Astrocyte (in vitro differentiated cells and primary cell): ENCODE data around the gene HAVCR2. TPM values are rescaled to one million over a fixed set of nuclear protein-coding genes. Genes with fewer than 3 reads are reported as not detected.

ENCODE experiments used
- DNase-seq: peaks from one replicate; pipeline ENCODE4 v3.0.0-alpha.2; 2010; ENCODE audit warnings: low read depth
- FAIRE-seq: peaks from 2 replicates; lab custom pipeline; 2011; peaks lifted over from hg19 to GRCh38; lab: Jason Lieb, UNC
- H2AFZ ChIP-seq: 2 replicates; pipeline ENCODE4 v1.6.0; 2012; ENCODE audit warnings: low read depth, low read length, inconsistent platforms
- H3K27ac ChIP-seq: 2 replicates; pipeline ENCODE4 v1.5.1; 2011; ENCODE audit warnings: low read depth, low read length, inconsistent platforms
- H3K27me3 ChIP-seq: 2 replicates; pipeline ENCODE4 v1.6.0; 2011; ENCODE audit warnings: low read length, inconsistent platforms; ENCODE audit not compliant: insufficient read depth
- H3K36me3 ChIP-seq: 2 replicates; pipeline ENCODE4 v1.5.1; 2011; ENCODE audit warnings: low read length, inconsistent platforms; ENCODE audit not compliant: insufficient read depth
- H3K4me1 ChIP-seq: 2 replicates; pipeline ENCODE4 v1.5.1; 2011; ENCODE audit warnings: low read length, inconsistent platforms; ENCODE audit not compliant: insufficient read depth
- H3K4me2 ChIP-seq: 2 replicates; pipeline ENCODE4 v1.6.0; 2012; ENCODE audit warnings: low read length, inconsistent platforms
- H3K4me3 ChIP-seq: 2 replicates; pipeline ENCODE4 v1.5.1; 2011; ENCODE audit warnings: low read depth, mild to moderate bottlenecking, low read length, inconsistent platforms; ENCODE audit not compliant: insufficient read depth
- H3K79me2 ChIP-seq: 2 replicates; pipeline ENCODE4 v1.6.0; 2012; ENCODE audit warnings: mild to moderate bottlenecking, low read length, inconsistent platforms; ENCODE audit not compliant: insufficient read depth
- H3K9ac ChIP-seq: 2 replicates; pipeline ENCODE4 v1.6.0; 2012; ENCODE audit warnings: mild to moderate bottlenecking, low read length, inconsistent platforms
- H3K9me3 ChIP-seq: 2 replicates; pipeline ENCODE4 v1.5.1; 2012; ENCODE audit warnings: low read depth, mild to moderate bottlenecking, low read length, inconsistent platforms; ENCODE audit not compliant: insufficient read depth
- H4K20me1 ChIP-seq: 2 replicates; pipeline ENCODE4 v1.6.0; 2012; ENCODE audit warnings: low read length, inconsistent platforms; ENCODE audit not compliant: insufficient read depth
- H3K27ac Mint-ChIP-seq: one replicate; pipeline ENCODE4 v1.8.0; 2021; ENCODE audit warnings: mild to moderate bottlenecking, mixed read lengths; ENCODE audit not compliant: unreplicated experiment
- H3K27me3 Mint-ChIP-seq: one replicate; pipeline ENCODE4 v1.8.0; 2021; ENCODE audit warnings: low read depth, mixed read lengths; ENCODE audit not compliant: unreplicated experiment
- H3K36me3 Mint-ChIP-seq: one replicate; pipeline ENCODE4 v1.8.0; 2021; ENCODE audit warnings: low read depth, mixed read lengths; ENCODE audit not compliant: unreplicated experiment
- H3K4me1 Mint-ChIP-seq: one replicate; pipeline ENCODE4 v1.8.0; 2021; ENCODE audit warnings: low read depth, mixed read lengths; ENCODE audit not compliant: unreplicated experiment
- H3K4me3 Mint-ChIP-seq: one replicate; pipeline ENCODE4 v1.8.0; 2021; ENCODE audit warnings: mild to moderate bottlenecking, moderate library complexity, mixed read lengths; ENCODE audit not compliant: unreplicated experiment
- H3K9me3 Mint-ChIP-seq: one replicate; pipeline ENCODE4 v1.8.0; 2021; ENCODE audit warnings: mild to moderate bottlenecking, mixed read lengths; ENCODE audit not compliant: unreplicated experiment
- CTCF ChIP-seq: IDR thresholded peaks from 2 replicates; pipeline ENCODE4 v1.5.1; 2011; ENCODE audit warnings: low read depth, mild to moderate bottlenecking, inconsistent platforms, low read length, moderate library complexity; ENCODE audit not compliant: insufficient read depth
- EZH2 ChIP-seq: IDR thresholded peaks from 2 replicates; pipeline ENCODE4 v1.6.1; 2012; ENCODE audit warnings: mild to moderate bottlenecking, low read length, inconsistent platforms; ENCODE audit not compliant: insufficient read depth
- total RNA-seq: library from RNA; stranded (reverse); gene quantifications from 2 replicates; pipeline ENCODE4 v1.2.1, GENCODE V29; 2021

The HAVCR2 gene
- total RNA-seq, 1 donor from 2014 or later: 7.4 TPM

DNA sequence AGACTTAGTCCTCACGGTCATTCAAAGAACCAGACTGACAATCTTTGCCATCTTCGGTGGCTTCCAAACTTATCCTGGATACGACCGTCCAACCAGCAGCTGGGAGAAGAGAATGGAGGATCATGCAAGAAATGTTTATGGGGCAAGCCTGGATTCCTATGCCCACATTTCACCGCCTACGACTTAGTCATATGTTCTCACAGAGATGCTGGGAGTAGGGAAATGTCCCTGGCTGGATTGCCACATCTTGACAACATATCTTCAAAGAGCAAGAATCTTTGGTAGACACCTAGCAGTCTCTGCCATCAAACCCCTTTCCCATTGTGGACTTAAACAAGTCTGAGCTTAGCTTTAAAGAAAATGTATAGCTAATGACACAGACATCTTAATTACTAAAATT lies 28.8 kb upstream of the HAVCR2 start:
- Mint-ChIP-seq H3K4me3 (no peak overlapping the region), H3K4me1 (peaks cover 5% of the 10 kb centered on the region), H3K9me3 (no peaks in the 10 kb centered on the region), H3K27me3 (no peaks in the 10 kb centered on the region), H3K36me3 (peaks cover 4% of the 10 kb centered on the region), H3K27ac (peak overlapping the region; percentile 81)
- Histone ChIP-seq H4K20me1 (peaks cover 14% of the 10 kb centered on the region), H2AFZ (no peak overlapping the region), H3K27me3 (no peaks in the 10 kb centered on the region), H3K9me3 (no peaks in the 10 kb centered on the region), H3K4me3 (no peak overlapping the region), H3K4me1 (peaks cover 5% of the 10 kb centered on the region), H3K36me3 (peaks cover 15% of the 10 kb centered on the region), H3K27ac (no peak overlapping the region), H3K9ac (no peak overlapping the region), H3K4me2 (no peak overlapping the region), H3K79me2 (peaks cover 41% of the 10 kb centered on the region)
- DNase-seq: no peak
- TF ChIP-seq EZH2: no peak
- no peak for TF ChIP-seq CTCF
- FAIRE-seq: no peak

DNA sequence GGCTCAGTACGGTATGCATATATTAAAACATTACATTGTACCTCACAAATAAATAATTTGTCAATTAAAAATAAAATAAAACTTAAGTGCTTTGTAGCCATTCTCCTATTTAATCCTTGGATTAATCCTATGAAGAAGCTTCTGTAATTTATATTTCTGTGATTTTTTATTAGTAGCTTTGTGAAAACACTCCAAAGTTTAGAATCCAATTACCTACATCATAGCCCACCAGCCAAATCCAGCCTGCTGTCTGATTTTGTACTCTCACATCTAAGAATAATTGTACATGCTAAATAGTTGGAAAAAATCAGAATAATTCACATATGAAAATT lies 23.4 kb upstream of the HAVCR2 start:
- H3K4me1 ChIP-seq: no peaks in the 10 kb centered on the region
- Mint-ChIP-seq H3K36me3 (no peaks in the 10 kb centered on the region), H3K27me3 (no peaks in the 10 kb centered on the region), H3K4me3 (no peak overlapping the region), H3K4me1 (peaks cover 3% of the 10 kb centered on the region), H3K9me3 (no peaks in the 10 kb centered on the region), H3K27ac (no peak overlapping the region)
- TF ChIP-seq CTCF: no peak
- TF ChIP-seq EZH2: no peak
- H3K27ac ChIP-seq: no peak overlapping the region
- no peaks in the 10 kb centered on the region for H3K79me2 ChIP-seq
- H3K9me3 ChIP-seq: no peaks in the 10 kb centered on the region
- DNase-seq: no peak
- no peak overlapping the region for H3K4me3 ChIP-seq
- FAIRE-seq: no peak
- H2AFZ ChIP-seq: no peak overlapping the region
- no peaks in the 10 kb centered on the region for H3K27me3 ChIP-seq
- H3K9ac ChIP-seq: no peak overlapping the region
- peaks cover 5% of the 10 kb centered on the region for H4K20me1 ChIP-seq
- peaks cover 2% of the 10 kb centered on the region for H3K36me3 ChIP-seq
- no peak overlapping the region for H3K4me2 ChIP-seq

DNA sequence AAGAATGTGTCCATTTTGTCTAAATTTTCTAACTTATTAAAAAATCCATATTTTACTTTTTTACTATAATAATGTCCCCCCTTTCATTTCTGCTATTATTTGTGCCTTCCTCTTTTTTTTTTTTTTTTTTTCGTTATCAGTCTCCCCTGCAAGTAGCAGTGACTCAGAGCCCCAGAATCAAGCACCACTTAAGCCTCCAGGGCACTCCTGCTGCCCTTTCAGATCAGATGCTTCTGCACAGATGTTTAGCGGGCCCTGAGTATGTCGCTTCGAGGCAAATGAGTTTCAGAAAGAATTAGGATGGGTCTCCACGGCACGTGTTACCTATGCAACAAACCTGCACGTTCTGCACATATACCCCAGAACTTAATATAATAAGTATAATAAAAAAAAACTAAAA lies 22.1 kb upstream of the HAVCR2 start:
- H3K9me3 ChIP-seq: no peaks in the 10 kb centered on the region

More for the DNA sequence above, 22.1 kb upstream of the HAVCR2 start:
- Histone ChIP-seq H3K9ac (no peak overlapping the region), H4K20me1 (peaks cover 2% of the 10 kb centered on the region), H3K36me3 (no peaks in the 10 kb centered on the region), H3K27ac (no peak overlapping the region), H3K4me3 (no peak overlapping the region), H2AFZ (no peak overlapping the region), H3K4me1 (no peaks in the 10 kb centered on the region), H3K4me2 (no peak overlapping the region), H3K79me2 (no peaks in the 10 kb centered on the region), H3K27me3 (no peaks in the 10 kb centered on the region)
- no peaks in the 10 kb centered on the region for H3K36me3 Mint-ChIP-seq
- H3K9me3 Mint-ChIP-seq: no peaks in the 10 kb centered on the region
- TF ChIP-seq EZH2 (no peak), CTCF (no peak)
- DNase-seq: no peak
- H3K4me3 Mint-ChIP-seq: no peak overlapping the region
- peaks cover 3% of the 10 kb centered on the region for H3K4me1 Mint-ChIP-seq
- FAIRE-seq: no peak
- H3K27me3 Mint-ChIP-seq: no peaks in the 10 kb centered on the region
- no peak overlapping the region for H3K27ac Mint-ChIP-seq
